SK-N-SH treated with all-trans-retinoic acid at 6 μM for 48 hours (cell line): ENCODE data around the gene PITPNC1.
A peak's percentile ranks its signal among the peaks of the same experiment; 100 is the strongest.
"Not testable (repeated sequence)": the region's sequence is repeated elsewhere in the genome, so short reads cannot be mapped to it uniquely, and the experiment has no call there.

Experiments
- ATAC-seq: fragments of 200-7000 bp; cut with Tn5 transposase; 3 replicates; pipeline ENCODE4 v1.9.1; 2020; ENCODE audit warnings: mild to moderate bottlenecking, moderate library complexity
- ARNTL ChIP-seq: fragments of 450-650 bp; formaldehyde crosslinking; IDR thresholded peaks from 2 replicates; pipeline ENCODE4 v1.5.0; 2020; ENCODE audit warnings: low read depth, mild to moderate bottlenecking, moderate library complexity, borderline replicate concordance
- BACH2 ChIP-seq: fragments of 250-450 bp; sonication (Bioruptor Pico); IDR thresholded peaks from 2 replicates; pipeline ENCODE4 v1.9.0; 2021; ENCODE audit warnings: mild to moderate bottlenecking, borderline replicate concordance
- CSDC2 ChIP-seq: fragments of 250-450 bp; sonication (Bioruptor Pico); IDR thresholded peaks from 2 replicates; pipeline ENCODE4 v1.5.0; 2020; ENCODE audit warnings: mild to moderate bottlenecking, moderate library complexity
- CSRNP3 ChIP-seq: fragments of 250-450 bp; sonication (Bioruptor Pico); IDR thresholded peaks from 2 replicates; pipeline ENCODE4 v1.5.1; 2021; ENCODE audit warnings: mild to moderate bottlenecking, moderate library complexity
- ESRRG ChIP-seq: fragments of 250-450 bp; sonication (Bioruptor Pico); IDR thresholded peaks from 2 replicates; pipeline ENCODE4 v1.6.1; 2021; ENCODE audit warnings: mild to moderate bottlenecking
- GLIS3 ChIP-seq: fragments of 250-450 bp; sonication (Bioruptor Pico); IDR thresholded peaks from 2 replicates; pipeline ENCODE4 v1.5.0; 2020; ENCODE audit warnings: mild to moderate bottlenecking, moderate library complexity
- ISL1 ChIP-seq: fragments of 250-450 bp; sonication (Bioruptor Pico); IDR thresholded peaks from 2 replicates; pipeline ENCODE4 v2.1.2; 2022; ENCODE audit warnings: mild to moderate bottlenecking, moderate library complexity
- OSR1 ChIP-seq: fragments of 250-450 bp; sonication (Bioruptor Pico); IDR thresholded peaks from 2 replicates; pipeline ENCODE4 v1.8.0; 2022; ENCODE audit warnings: moderate library complexity, mild to moderate bottlenecking, inconsistent platforms
- PATZ1 ChIP-seq: fragments of 250-450 bp; sonication (Bioruptor Pico); IDR thresholded peaks from 2 replicates; pipeline ENCODE4 v1.8.0; 2020; ENCODE audit warnings: mild to moderate bottlenecking, moderate library complexity, borderline replicate concordance
- POU6F1 ChIP-seq: fragments of 250-450 bp; sonication (Bioruptor Pico); IDR thresholded peaks from 2 replicates; pipeline ENCODE4 v1.8.0; 2021; ENCODE audit warnings: low read depth, mild to moderate bottlenecking, moderate library complexity, borderline replicate concordance
- PPARA ChIP-seq: fragments of 250-450 bp; sonication (Bioruptor Pico); IDR thresholded peaks from 2 replicates; pipeline ENCODE4 v1.5.0; 2020; ENCODE audit warnings: mild to moderate bottlenecking, borderline replicate concordance
- RARB ChIP-seq: fragments of 250-450 bp; sonication (Bioruptor Pico); IDR thresholded peaks from 2 replicates; pipeline ENCODE4 v1.8.0; 2021; ENCODE audit warnings: mild to moderate bottlenecking, moderate library complexity
- SNAI2 ChIP-seq: fragments of 250-450 bp; sonication (Bioruptor Pico); IDR thresholded peaks from 2 replicates; pipeline ENCODE4 v1.5.0; 2020; ENCODE audit warnings: mild to moderate bottlenecking, moderate library complexity
- TOX ChIP-seq: fragments of 250-450 bp; sonication (Bioruptor Pico); IDR thresholded peaks from 2 replicates; pipeline ENCODE4 v1.8.0; 2021; ENCODE audit warnings: mild to moderate bottlenecking, moderate library complexity, borderline replicate concordance
- TSHZ2 ChIP-seq: fragments of 250-450 bp; sonication (Bioruptor Pico); IDR thresholded peaks from 2 replicates; pipeline ENCODE4 v1.5.0; 2020; ENCODE audit warnings: mild to moderate bottlenecking, moderate library complexity
- ZC3H10 ChIP-seq: fragments of 250-450 bp; sonication (Bioruptor Pico); IDR thresholded peaks from 2 replicates; pipeline ENCODE4 v1.5.1; 2021; ENCODE audit warnings: mild to moderate bottlenecking, moderate library complexity
- ZFP3 ChIP-seq: fragments of 250-450 bp; sonication (Bioruptor Pico); IDR thresholded peaks from 2 replicates; pipeline ENCODE4 v1.5.0; 2020; ENCODE audit warnings: mild to moderate bottlenecking, moderate library complexity
- ZFP30 ChIP-seq: fragments of 450-650 bp; formaldehyde crosslinking; IDR thresholded peaks from 2 replicates; pipeline ENCODE4 v1.5.0; 2022; ENCODE audit warnings: mild to moderate bottlenecking, moderate library complexity
- ZNF8 ChIP-seq: fragments of 450-650 bp; formaldehyde crosslinking; IDR thresholded peaks from 2 replicates; pipeline ENCODE4 v1.5.0; 2020; ENCODE audit warnings: mild to moderate bottlenecking, moderate library complexity

Gene PITPNC1

GRCh38 chr17:67514998-67515397 is 137.9 kb downstream of the PITPNC1 start (continued):
- TF ChIP-seq CSRNP3: no peak
- no peak for TF ChIP-seq SNAI2 (CRISPR knock-in tag)
- no peak for TF ChIP-seq ZFP3

GRCh38 chr17:67515490-67516083 is 138.5 kb downstream of the PITPNC1 start:
- no peak for ATAC-seq
- TF ChIP-seq CSDC2 (CRISPR knock-in tag) (no peak), BACH2 (CRISPR knock-in tag) (no peak), GLIS3 (no peak), ZNF8 (CRISPR knock-in tag) (no peak), ARNTL (CRISPR knock-in tag) (no peak), RARB (no peak), ESRRG (CRISPR knock-in tag) (no peak), ISL1 (CRISPR knock-in tag) (no peak), ZFP30 (CRISPR knock-in tag) (no peak), TSHZ2 (CRISPR knock-in tag) (no peak), ZFP3 (no peak), PATZ1 (CRISPR knock-in tag) (no peak)

GRCh38 chr17:67516571-67516970 is 139.5 kb downstream of the PITPNC1 start:
- not testable (repeated sequence) for ATAC-seq

GRCh38 chr17:67517325-67517724 is 140.2 kb downstream of the PITPNC1 start:
- no peak for TF ChIP-seq OSR1
- peak; percentile 100 for TF ChIP-seq ZNF8 (CRISPR knock-in tag)
- TF ChIP-seq ZFP3: no peak
- no peak for TF ChIP-seq ZC3H10 (CRISPR knock-in tag)
- TF ChIP-seq PPARA (CRISPR knock-in tag): no peak
- TF ChIP-seq ARNTL (CRISPR knock-in tag): no peak
- no peak for TF ChIP-seq GLIS3
- no peak for TF ChIP-seq POU6F1 (CRISPR knock-in tag)
- TF ChIP-seq, all 23 proteins: peak for 1
- no peak for ATAC-seq

GRCh38 chr17:67518876-67519275 is 141.8 kb downstream of the PITPNC1 start:
- ATAC-seq: no peak
- TF ChIP-seq ZFP3: no peak
- TF ChIP-seq BACH2 (CRISPR knock-in tag): no peak
- TF ChIP-seq, all 23 proteins: peak for 0

- no peak for TF ChIP-seq ZFP30 (CRISPR knock-in tag)
- no peak for TF ChIP-seq PPARA (CRISPR knock-in tag)
- no peak for TF ChIP-seq POU6F1 (CRISPR knock-in tag)
- no peak for TF ChIP-seq TOX
These were observed 142.7 kb downstream of the PITPNC1 start for GRCh38 chr17:67519801-67520251.

More at GRCh38 chr17:67519801-67520251, 142.7 kb downstream of the PITPNC1 start:
- no peak for ATAC-seq
